H7 (cell line): Measurements from ENCODE around the gene LGALS7B. TPM values are rescaled to one million over a fixed set of nuclear protein-coding genes. Genes with fewer than 3 reads are reported as not detected.
"Not testable (repeated sequence)": the region's sequence is repeated elsewhere in the genome, so short reads cannot be mapped to it uniquely, and the experiment has no call there.

Source experiments
- DNase-seq: peaks from one replicate; pipeline ENCODE4 v3.0.0; 2012
- H3K27me3 ChIP-seq: 2 replicates; pipeline ENCODE4 v1.6.0; 2011; ENCODE audit warnings: mild to moderate bottlenecking, low read length; ENCODE audit not compliant: control insufficient read depth, insufficient read depth
- H3K36me3 ChIP-seq: replicated peaks from 2 replicates; pipeline ENCODE4 v1.5.1; 2011; ENCODE audit warnings: low read length; ENCODE audit not compliant: control insufficient read depth, insufficient read depth
- H3K4me3 ChIP-seq: 2 replicates; pipeline ENCODE4 v1.5.1; 2011; ENCODE audit warnings: low read depth, mild to moderate bottlenecking, control low read depth, low read length, moderate library complexity; ENCODE audit not compliant: insufficient read depth
- total RNA-seq: library from RNA; depleted of rRNA; stranded (reverse); fragments of >200 nt; shearing (Covaris generic); gene quantifications from 2 replicates; pipeline ENCODE4 v1.2.3, GENCODE V29; 2014; rRNA removed

LGALS7B gene
- total RNA-seq, result not detected in 2 replicates

GRCh38 chr19:38788478-38789243 is at the start of gene LGALS7B:
TSS of gene LGALS7B (plus strand) at chr19:38789200. CDS start at chr19:38789227, 27 bp downstream.
- Histone ChIP-seq H3K36me3 (no peaks in the 10 kb centered on the region), H3K27me3 (peaks cover 2% of the 10 kb centered on the region; the same call in 1 of the 2 replicates), H3K4me3 (no peak within 1 kb of the TSS)
- peak; percentile 41 for DNase-seq

DNA sequence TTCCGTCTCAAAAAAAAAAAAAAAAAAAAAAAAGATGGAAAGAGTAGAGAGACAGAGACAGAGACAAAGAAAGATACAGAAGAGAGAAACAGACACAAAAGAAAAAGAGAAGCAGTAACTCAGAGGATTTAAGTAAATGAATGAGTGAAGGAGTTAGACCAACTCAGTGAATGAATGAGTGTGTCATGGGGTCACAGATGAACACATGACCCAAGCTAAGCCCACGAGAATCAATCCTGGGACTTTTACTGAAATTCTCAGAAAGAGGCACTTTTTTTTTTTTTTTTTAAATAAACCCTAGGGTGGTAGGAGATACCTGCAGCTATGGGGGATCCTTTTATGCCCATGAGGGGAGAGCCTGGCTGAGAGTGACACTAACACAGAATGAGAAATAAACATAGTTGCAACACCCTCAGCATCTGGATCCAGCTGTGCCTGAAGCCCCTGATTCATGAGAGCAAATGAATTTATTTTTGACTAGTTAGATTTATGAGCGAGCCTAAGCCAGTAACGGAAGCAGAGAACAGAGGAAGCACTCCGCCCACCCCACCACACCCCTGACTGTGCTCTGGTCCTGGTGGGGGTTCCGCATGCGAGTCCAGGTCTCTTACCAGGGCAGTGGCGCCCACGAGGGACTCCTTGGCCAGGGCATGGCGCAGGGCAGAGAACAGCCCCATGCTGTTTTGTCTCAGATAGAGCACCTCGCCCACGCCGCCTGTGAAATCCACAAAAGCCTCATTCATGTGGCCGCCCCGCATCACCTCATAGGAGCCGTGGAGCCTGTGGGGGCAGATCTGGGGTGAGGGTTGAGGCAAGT is 49.4 kb upstream of the LGALS7B start:
- H3K36me3 ChIP-seq, result no peaks in the 10 kb centered on the region
- no peak overlapping the region for H3K4me3 ChIP-seq
- peaks cover 9% of the 10 kb centered on the region for H3K27me3 ChIP-seq
- DNase-seq, result peak; percentile 26

DNA sequence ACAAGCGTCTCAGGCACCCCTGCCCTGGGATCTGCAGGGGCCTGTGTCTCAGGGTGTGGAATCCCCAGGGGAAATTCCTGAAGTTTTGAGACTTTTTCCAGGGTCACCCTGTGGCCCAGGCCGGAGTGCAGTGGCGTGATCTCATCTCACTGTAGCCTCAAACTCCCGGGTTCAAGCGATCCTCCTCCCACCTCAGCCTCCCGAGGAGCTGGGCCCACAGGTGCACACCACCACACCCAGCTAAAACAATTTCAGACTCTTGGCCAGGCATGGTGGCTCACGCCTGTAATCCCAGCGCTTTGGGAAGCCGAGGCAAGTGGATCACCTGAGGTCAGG is 48.8 kb upstream of the LGALS7B start:
- DNase-seq, result no peak
- Histone ChIP-seq H3K4me3 (no peak overlapping the region), H3K27me3 (peaks cover 9% of the 10 kb centered on the region), H3K36me3 (no peaks in the 10 kb centered on the region)

DNA sequence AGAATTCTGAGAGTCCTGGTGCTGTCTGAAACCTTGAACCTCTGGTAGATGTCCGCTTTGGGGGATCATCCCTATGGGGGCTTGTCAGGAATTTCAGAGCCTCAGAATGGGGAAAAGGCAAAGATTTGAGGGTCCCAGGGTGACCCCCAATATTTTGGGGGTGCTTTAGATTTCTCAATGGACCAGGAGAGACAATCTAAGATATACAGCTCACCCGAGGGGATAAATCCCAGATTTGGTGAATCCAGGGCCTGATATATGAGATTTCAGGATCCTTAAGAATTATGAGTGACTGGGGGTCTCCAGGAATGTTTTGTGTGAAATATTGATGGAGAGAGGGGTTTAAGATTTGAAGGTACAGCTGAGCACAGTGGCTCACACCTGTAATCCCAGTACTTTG is 48.1 kb upstream of the LGALS7B start:
- no peak for DNase-seq
- no peak overlapping the region for H3K4me3 ChIP-seq

DNA sequence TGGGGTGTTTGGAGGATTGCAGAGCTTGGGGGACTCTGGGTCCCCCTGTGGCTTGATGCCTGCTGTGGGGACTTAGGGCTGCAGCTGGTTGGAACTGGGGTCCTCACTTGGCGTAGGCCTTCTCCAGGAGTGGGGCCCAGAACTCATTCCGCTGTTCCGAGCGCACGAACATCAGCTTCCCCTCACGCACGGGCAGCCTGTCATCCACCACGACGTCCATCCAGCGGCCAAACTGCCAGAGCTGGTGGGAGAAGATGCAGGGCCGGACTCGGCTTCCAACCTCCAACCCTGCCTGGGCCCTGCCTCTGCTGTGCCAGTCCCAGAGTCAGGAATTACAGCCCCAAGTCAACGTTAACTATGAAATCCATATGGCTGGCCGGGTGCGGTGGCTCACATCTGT is 47.3 kb upstream of the LGALS7B start:
- Histone ChIP-seq H3K4me3 (no peak overlapping the region), H3K27me3 (peaks cover 7% of the 10 kb centered on the region), H3K36me3 (no peaks in the 10 kb centered on the region)
- DNase-seq, result peak; percentile 25

More for the DNA sequence above, 48.1 kb upstream of the LGALS7B start:
- no peaks in the 10 kb centered on the region for H3K36me3 ChIP-seq
- H3K27me3 ChIP-seq, result peaks cover 9% of the 10 kb centered on the region

- DNase-seq, result peak; percentile 22
- Histone ChIP-seq H3K36me3 (no peaks in the 10 kb centered on the region), H3K4me3 (no peak overlapping the region), H3K27me3 (peaks cover 4% of the 10 kb centered on the region)
Measured at GRCh38 chr19:38742296-38742695, 46.7 kb upstream of the LGALS7B start.

- no peaks in the 10 kb centered on the region for H3K27me3 ChIP-seq
- no peak overlapping the region for H3K4me3 ChIP-seq
- H3K36me3 ChIP-seq, result no peaks in the 10 kb centered on the region
- DNase-seq, result peak; percentile 33
Measured at GRCh38 chr19:38742906-38743305, 46.1 kb upstream of the LGALS7B start.

- Histone ChIP-seq H3K27me3 (no peaks in the 10 kb centered on the region), H3K36me3 (no peaks in the 10 kb centered on the region), H3K4me3 (no peak overlapping the region)
- peak; percentile 54 for DNase-seq
Measured at GRCh38 chr19:38743394-38744297, 45.4 kb upstream of the LGALS7B start.

DNA sequence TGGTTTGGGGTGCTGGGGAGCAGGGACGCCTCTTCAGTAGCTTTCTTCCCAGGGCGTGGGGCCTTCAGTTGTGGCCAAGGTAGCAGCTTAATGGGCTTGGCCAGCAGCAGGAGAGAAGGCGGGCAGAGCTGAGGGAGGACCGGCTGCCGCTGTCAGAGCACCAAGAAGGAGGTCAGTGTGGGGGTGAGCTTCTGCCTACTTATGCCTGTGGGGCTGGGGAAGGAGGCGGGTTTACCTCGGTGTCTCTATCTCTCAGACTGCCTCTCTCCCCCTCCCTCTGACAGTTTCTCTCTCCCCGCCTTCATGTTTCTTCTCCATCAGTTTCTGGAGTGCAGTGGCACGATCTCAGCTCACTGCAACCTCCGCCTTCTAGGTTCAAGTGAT is 44.7 kb upstream of the LGALS7B start, which contains the start of gene CAPN12:
Gene CAPN12, minus strand, starts transcription at position 177 of the 384 bp plus-strand sequence. CDS start 309 bp downstream, outside the sequence.
- H3K36me3 ChIP-seq, result no peaks in the 10 kb centered on the region
- no peak within 1 kb of the TSS for H3K4me3 ChIP-seq
- no peaks in the 10 kb centered on the region for H3K27me3 ChIP-seq
- peak; percentile 31 for DNase-seq

GRCh38 chr19:38744874-38745273 is 44.1 kb upstream of the LGALS7B start:
- Histone ChIP-seq H3K4me3 (no peak overlapping the region), H3K27me3 (no peaks in the 10 kb centered on the region), H3K36me3 (no peaks in the 10 kb centered on the region)
- no peak for DNase-seq

- Histone ChIP-seq H3K4me3 (no peak overlapping the region), H3K36me3 (no peaks in the 10 kb centered on the region), H3K27me3 (no peaks in the 10 kb centered on the region)
- DNase-seq, result peak; percentile 53
Measured at GRCh38 chr19:38745316-38745715, 43.7 kb upstream of the LGALS7B start.

GRCh38 chr19:38753783-38754182 is 35.2 kb upstream of the LGALS7B start:
- not testable (repeated sequence) for H3K27me3 ChIP-seq, H3K36me3 ChIP-seq, H3K4me3 ChIP-seq, DNase-seq

- not testable (repeated sequence) for H3K36me3 ChIP-seq, H3K27me3 ChIP-seq, DNase-seq, H3K4me3 ChIP-seq
Measured at GRCh38 chr19:38754196-38754595, 34.8 kb upstream of the LGALS7B start.

GRCh38 chr19:38759590-38760003 is 29.4 kb upstream of the LGALS7B start:
- Histone ChIP-seq H3K27me3 (no peaks in the 10 kb centered on the region), H3K4me3 (no peak overlapping the region), H3K36me3 (no peaks in the 10 kb centered on the region)
- no peak for DNase-seq
